Panc1 (cell line): ENCODE measurements around the gene MARK3. TPM values are rescaled to one million over a fixed set of nuclear protein-coding genes. Genes with fewer than 3 reads are reported as not detected.
"Not testable (repeated sequence)": the region's sequence is repeated elsewhere in the genome, so short reads cannot be mapped to it uniquely, and the experiment has no call there.

Experiments
- ATAC-seq: fragments of 200-7000 bp; cut with Tn5 transposase; 2 replicates; pipeline ENCODE4 v1.9.1; 2020; ENCODE audit warnings: mild to moderate bottlenecking, moderate library complexity
- BruUV-seq: library from RNA; stranded (reverse); fragments of 400-500 nt; replicated peaks from 2 replicates; lab custom pipeline; 2021; lab: Mats Ljungman, UMichigan
- CTCF ChIA-PET: fragments of 300-600 bp; sonication (Branson Sonifier 250); formaldehyde crosslinking; loops from one replicate; lab custom pipeline; 2022; ENCODE audit warnings: antibody characterized with exemption; lab: Charles Lee
- POLR2A ChIA-PET: fragments of 300-600 bp; sonication (Branson Sonifier 250); formaldehyde crosslinking; loops from one replicate; lab custom pipeline; 2022; ENCODE audit warnings: antibody characterized with exemption; lab: Charles Lee
- DNase-seq: peaks from one replicate; pipeline ENCODE4 v3.0.0-alpha.2; 2010; ENCODE audit warnings: low read depth, low spot score
- H3K27ac ChIP-seq: 2 replicates; pipeline ENCODE4 v1.5.1; 2011; ENCODE audit warnings: mild to moderate bottlenecking, low read length, inconsistent platforms
- H3K27me3 ChIP-seq: fragments of 200-500 bp; sonication (Bioruptor generic); 2 replicates; pipeline ENCODE4 v1.6.0; 2014; ENCODE audit warnings: low read length, inconsistent platforms; ENCODE audit not compliant: control insufficient read depth, insufficient read depth
- H3K36me3 ChIP-seq: fragments of 200-500 bp; sonication (Bioruptor generic); 2 replicates; pipeline ENCODE4 v1.5.1; 2014; ENCODE audit warnings: inconsistent platforms, mild to moderate bottlenecking, low read length, moderate library complexity; ENCODE audit not compliant: control insufficient read depth, insufficient read depth
- H3K4me1 ChIP-seq: 2 replicates; pipeline ENCODE4 v1.5.1; 2011; ENCODE audit warnings: inconsistent platforms, mild to moderate bottlenecking, low read length, moderate library complexity; ENCODE audit not compliant: control insufficient read depth, insufficient read depth
- H3K4me3 ChIP-seq, 2 experiments: 2 replicates each; pipeline ENCODE4 v1.5.1; 2011 to 2012; ENCODE audit warnings: low read depth in 2 of 2, low read length in 2 of 2, mild to moderate bottlenecking in 2 of 2, inconsistent platforms in 1 of 2, moderate library complexity in 1 of 2
- H3K9me3 ChIP-seq: fragments of 200-500 bp; sonication (Bioruptor generic); 2 replicates; pipeline ENCODE4 v1.5.1; 2014; ENCODE audit warnings: low read depth, mild to moderate bottlenecking, inconsistent platforms, low read length, moderate library complexity; ENCODE audit not compliant: control insufficient read depth, insufficient read depth
- POLR2AphosphoS5 ChIP-seq: IDR thresholded peaks from 2 replicates; pipeline ENCODE4 v1.6.1; 2012; ENCODE audit warnings: mild to moderate bottlenecking, low read depth, low read length, moderate library complexity
- SIN3A ChIP-seq: IDR thresholded peaks from 2 replicates; pipeline ENCODE4 v1.6.1; 2012; ENCODE audit warnings: low read depth, mild to moderate bottlenecking, low read length, moderate library complexity, borderline replicate concordance; ENCODE audit not compliant: insufficient read depth
- TCF7L2 ChIP-seq: IDR thresholded peaks from 2 replicates; pipeline ENCODE4 v1.6.1; 2011; ENCODE audit warnings: mild to moderate bottlenecking, low read depth, low read length, inconsistent platforms
- in situ Hi-C: cut with HindIII; loops from 2 replicates; pipeline ENCODE4 v1.10.0; 2016; ENCODE audit warnings: low sequenced_read_pairs, low pct_unique_long_range_greater_than_20kb
- intact Hi-C: fragments of 100-400 bp; cut with micrococcal nuclease; formaldehyde crosslinking; loops from one replicate; pipeline ENCODE4 v1.10.0; 2022; ENCODE audit not compliant: unreplicated experiment
- total RNA-seq: library from RNA; stranded (reverse); gene quantifications from one replicate; pipeline ENCODE4 v1.2.1, GENCODE V29; 2021; ENCODE audit not compliant: unreplicated experiment
- TF ChIP-seq, protein P1 (sequence below), 2 experiments: IDR thresholded peaks; 2 replicates each; pipeline ENCODE4 v1.6.1; 2011 to 2012; ENCODE audit warnings: low read depth in 2 of 2, control low read depth in 1 of 2, low read length in 1 of 2, mild to moderate bottlenecking in 1 of 2, moderate library complexity in 1 of 2; ENCODE audit not compliant: insufficient read depth in 1 of 2
- TF ChIP-seq, protein P2 (sequence below): fragments of 450-650 bp; IDR thresholded peaks from 2 replicates; pipeline ENCODE4 v1.5.1; 2017; ENCODE audit warnings: mild to moderate bottlenecking

MARK3 gene
- total RNA-seq, 1 experiment from 2014 or later: 56.1 TPM

DNA sequence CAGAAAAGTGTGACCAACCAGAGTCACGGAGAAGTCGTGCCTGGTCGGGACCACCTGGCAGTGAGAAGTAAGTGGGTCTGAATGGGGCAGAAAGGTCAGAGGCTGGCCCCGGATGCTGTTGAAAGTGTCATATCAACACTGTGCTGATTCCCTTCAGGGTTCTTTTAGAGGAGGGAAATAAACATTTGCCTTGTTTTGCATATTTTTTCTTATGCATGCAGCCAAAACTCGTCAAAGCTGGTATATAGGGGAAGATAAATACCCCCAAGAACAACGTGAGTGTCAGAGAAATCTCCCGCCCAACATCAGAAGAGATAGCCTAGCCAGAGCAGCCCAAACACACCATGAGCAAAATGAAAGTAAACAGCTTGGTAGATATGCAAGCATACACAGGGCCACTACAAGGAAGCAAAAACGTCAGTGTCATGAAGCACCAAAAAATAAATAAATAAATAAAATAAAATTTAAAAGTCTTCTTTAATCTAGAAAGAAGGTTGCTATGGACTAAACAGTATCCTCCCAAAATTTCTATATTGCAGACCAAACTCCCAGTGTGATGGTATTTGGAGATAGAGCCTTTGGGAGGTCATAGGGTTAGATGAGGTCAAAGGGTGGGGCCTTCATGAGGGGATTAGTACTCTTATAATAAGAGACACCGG is 29.1 kb upstream of the MARK3 start:
- Histone ChIP-seq H3K4me3 (no peak overlapping the region), H3K27me3 (no peaks in the 10 kb centered on the region), H3K27ac (no peak overlapping the region), H3K9me3 (no peaks in the 10 kb centered on the region), H3K4me1 (no peaks in the 10 kb centered on the region), H3K36me3 (no peaks in the 10 kb centered on the region)
- in situ Hi-C loops (no loop called here), intact Hi-C loops (no loop called here)
- ChIA-PET POLR2A (interaction anchor here (0.7 kb wide), 1 partner anchor 42 kb away, joined by 8 read pairs; no protein-coding TSS in a partner anchor), CTCF (interaction anchor here (0.7 kb wide), 1 partner anchor 94 kb away, joined by 5 read pairs; no protein-coding TSS in a partner anchor)
- ATAC-seq (no peak), DNase-seq (no peak)
- TF ChIP-seq SIN3A: no peak
- TF ChIP-seq POLR2AphosphoS5: no peak
- TF ChIP-seq, protein P1, sequence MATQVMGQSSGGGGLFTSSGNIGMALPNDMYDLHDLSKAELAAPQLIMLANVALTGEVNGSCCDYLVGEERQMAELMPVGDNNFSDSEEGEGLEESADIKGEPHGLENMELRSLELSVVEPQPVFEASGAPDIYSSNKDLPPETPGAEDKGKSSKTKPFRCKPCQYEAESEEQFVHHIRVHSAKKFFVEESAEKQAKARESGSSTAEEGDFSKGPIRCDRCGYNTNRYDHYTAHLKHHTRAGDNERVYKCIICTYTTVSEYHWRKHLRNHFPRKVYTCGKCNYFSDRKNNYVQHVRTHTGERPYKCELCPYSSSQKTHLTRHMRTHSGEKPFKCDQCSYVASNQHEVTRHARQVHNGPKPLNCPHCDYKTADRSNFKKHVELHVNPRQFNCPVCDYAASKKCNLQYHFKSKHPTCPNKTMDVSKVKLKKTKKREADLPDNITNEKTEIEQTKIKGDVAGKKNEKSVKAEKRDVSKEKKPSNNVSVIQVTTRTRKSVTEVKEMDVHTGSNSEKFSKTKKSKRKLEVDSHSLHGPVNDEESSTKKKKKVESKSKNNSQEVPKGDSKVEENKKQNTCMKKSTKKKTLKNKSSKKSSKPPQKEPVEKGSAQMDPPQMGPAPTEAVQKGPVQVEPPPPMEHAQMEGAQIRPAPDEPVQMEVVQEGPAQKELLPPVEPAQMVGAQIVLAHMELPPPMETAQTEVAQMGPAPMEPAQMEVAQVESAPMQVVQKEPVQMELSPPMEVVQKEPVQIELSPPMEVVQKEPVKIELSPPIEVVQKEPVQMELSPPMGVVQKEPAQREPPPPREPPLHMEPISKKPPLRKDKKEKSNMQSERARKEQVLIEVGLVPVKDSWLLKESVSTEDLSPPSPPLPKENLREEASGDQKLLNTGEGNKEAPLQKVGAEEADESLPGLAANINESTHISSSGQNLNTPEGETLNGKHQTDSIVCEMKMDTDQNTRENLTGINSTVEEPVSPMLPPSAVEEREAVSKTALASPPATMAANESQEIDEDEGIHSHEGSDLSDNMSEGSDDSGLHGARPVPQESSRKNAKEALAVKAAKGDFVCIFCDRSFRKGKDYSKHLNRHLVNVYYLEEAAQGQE (IDR thresholded peaks at IDR 0.05; ENCODE audit: insufficient read depth in 1 of 2, low read depth in 2 of 2, low read length in 1 of 2): no peak
- no peak for TF ChIP-seq TCF7L2
- TF ChIP-seq, protein P2, sequence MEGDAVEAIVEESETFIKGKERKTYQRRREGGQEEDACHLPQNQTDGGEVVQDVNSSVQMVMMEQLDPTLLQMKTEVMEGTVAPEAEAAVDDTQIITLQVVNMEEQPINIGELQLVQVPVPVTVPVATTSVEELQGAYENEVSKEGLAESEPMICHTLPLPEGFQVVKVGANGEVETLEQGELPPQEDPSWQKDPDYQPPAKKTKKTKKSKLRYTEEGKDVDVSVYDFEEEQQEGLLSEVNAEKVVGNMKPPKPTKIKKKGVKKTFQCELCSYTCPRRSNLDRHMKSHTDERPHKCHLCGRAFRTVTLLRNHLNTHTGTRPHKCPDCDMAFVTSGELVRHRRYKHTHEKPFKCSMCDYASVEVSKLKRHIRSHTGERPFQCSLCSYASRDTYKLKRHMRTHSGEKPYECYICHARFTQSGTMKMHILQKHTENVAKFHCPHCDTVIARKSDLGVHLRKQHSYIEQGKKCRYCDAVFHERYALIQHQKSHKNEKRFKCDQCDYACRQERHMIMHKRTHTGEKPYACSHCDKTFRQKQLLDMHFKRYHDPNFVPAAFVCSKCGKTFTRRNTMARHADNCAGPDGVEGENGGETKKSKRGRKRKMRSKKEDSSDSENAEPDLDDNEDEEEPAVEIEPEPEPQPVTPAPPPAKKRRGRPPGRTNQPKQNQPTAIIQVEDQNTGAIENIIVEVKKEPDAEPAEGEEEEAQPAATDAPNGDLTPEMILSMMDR: no peak
- no TSS peak for BruUV-seq

DNA sequence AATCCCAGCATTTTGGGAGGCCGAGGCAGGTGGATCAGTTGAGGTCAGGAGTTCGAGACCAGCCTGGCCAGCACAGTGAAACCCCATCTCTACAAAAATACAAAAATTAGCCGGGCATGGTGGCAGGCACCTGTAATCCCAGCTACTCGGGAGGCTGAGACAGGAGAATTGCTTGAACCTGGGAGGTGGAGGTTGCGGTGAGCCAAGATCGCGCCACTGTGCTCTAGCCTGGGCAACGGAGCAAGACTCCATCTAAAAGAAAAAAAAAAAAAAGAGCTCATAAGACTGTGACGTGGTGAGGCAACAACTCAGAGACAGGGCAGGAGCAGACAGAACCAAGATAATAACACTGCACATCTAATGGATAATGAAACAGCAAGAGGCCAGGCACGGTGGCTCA is 27.7 kb upstream of the MARK3 start:
- in situ Hi-C loops, H3K27ac ChIP-seq, H3K4me1 ChIP-seq, ATAC-seq, CTCF ChIA-PET, H3K36me3 ChIP-seq, intact Hi-C loops, H3K27me3 ChIP-seq, POLR2A ChIA-PET, H3K4me3 ChIP-seq, DNase-seq, H3K9me3 ChIP-seq, BruUV-seq: not testable (repeated sequence)

DNA sequence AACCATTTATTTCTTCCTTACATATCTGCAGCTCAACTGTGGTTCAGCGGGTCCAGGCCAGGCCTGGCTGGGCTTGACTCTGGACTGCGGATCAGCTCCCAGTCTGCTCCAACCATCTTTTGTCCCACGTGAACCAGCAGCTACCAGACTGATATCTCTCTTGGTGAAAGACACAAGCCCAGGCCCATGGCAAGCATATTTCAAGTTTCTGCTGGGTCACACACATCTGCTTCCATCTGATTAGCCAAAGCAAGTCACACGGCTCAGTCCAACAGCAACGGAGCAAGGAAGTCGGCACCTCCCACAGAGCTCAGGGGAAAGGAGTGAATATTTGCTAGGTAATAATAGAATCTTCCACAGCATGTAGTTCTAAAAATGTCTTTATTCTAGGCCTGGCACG is 24.7 kb upstream of the MARK3 start:
- ATAC-seq (no peak), DNase-seq (no peak)
- CTCF ChIA-PET: no interaction called here
- no peaks in the 10 kb centered on the region for H3K36me3 ChIP-seq
- no peaks in the 10 kb centered on the region for H3K27me3 ChIP-seq
- H3K4me1 ChIP-seq: no peaks in the 10 kb centered on the region
- intact Hi-C loops (no loop called here), in situ Hi-C loops (no loop called here)
- no peak for TF ChIP-seq SIN3A
- TF ChIP-seq, protein P2: no peak
- TF ChIP-seq POLR2AphosphoS5: no peak
- no peak overlapping the region for H3K27ac ChIP-seq
- BruUV-seq: no TSS peak
- no peaks in the 10 kb centered on the region for H3K9me3 ChIP-seq
- POLR2A ChIA-PET: no interaction called here
- H3K4me3 ChIP-seq: no peak overlapping the region
